IMR-90 (cell line): Measurements from ENCODE around the gene OTOA. TPM values are rescaled to one million over a fixed set of nuclear protein-coding genes. Genes with fewer than 3 reads are reported as not detected.

Experiments used
- ATAC-seq: fragments of 200-7000 bp; cut with Tn5 transposase; 2 replicates; pipeline ENCODE4 v1.9.1; 2020; ENCODE audit warnings: low read depth, mild to moderate bottlenecking, moderate library complexity
- BruUV-seq: library from RNA; stranded (reverse); fragments of 400-500 nt; replicated peaks from 2 replicates; lab custom pipeline; 2021; lab: Mats Ljungman, UMichigan
- CTCF ChIA-PET: fragments of 300-600 bp; formaldehyde crosslinking; extraction: SDS; loops from one replicate; lab custom pipeline; 2021; ENCODE audit warnings: antibody characterized with exemption; lab: Yijun Ruan, JAX
- POLR2A ChIA-PET: fragments of 300-600 bp; sonication (Branson Sonifier 250); formaldehyde crosslinking; loops from one replicate; lab custom pipeline; 2022; ENCODE audit warnings: antibody characterized with exemption; ENCODE audit not compliant: unreplicated experiment; lab: Charles Lee
- DNase-seq: peaks from one replicate; pipeline ENCODE4 v3.0.0; 2013
- H2AFZ ChIP-seq: replicated peaks from 2 replicates; pipeline ENCODE3; 2013; ENCODE audit warnings: low read length, mild to moderate bottlenecking; ENCODE audit not compliant: poor library complexity
- H2AK5ac ChIP-seq: 2 replicates; pipeline ENCODE4 v1.6.1; 2013; ENCODE audit warnings: low read depth, low read length, inconsistent platforms
- H2AK9ac ChIP-seq: replicated peaks from 2 replicates; pipeline ENCODE3; 2013; ENCODE audit warnings: mild to moderate bottlenecking, low read depth, low read length, moderate library complexity; ENCODE audit not compliant: poor library complexity
- H2BK120ac ChIP-seq: 2 replicates; pipeline ENCODE4 v1.6.1; 2013; ENCODE audit warnings: low read depth, low read length, inconsistent platforms
- H2BK15ac ChIP-seq: 3 replicates; pipeline ENCODE4 v1.6.1; 2013; ENCODE audit warnings: low read depth, low read length, inconsistent platforms
- H2BK20ac ChIP-seq: 2 replicates; pipeline ENCODE4 v1.6.1; 2013; ENCODE audit warnings: low read depth, mild to moderate bottlenecking, inconsistent platforms, low read length, moderate library complexity
- H2BK5ac ChIP-seq: 2 replicates; pipeline ENCODE4 v1.6.1; 2013; ENCODE audit warnings: mild to moderate bottlenecking, low read depth, low read length, inconsistent platforms; ENCODE audit not compliant: poor library complexity, severe bottlenecking
- H3K14ac ChIP-seq: replicated peaks from 2 replicates; pipeline ENCODE4 v1.6.1; 2013; ENCODE audit warnings: low read depth, low read length, inconsistent platforms
- H3K18ac ChIP-seq: 2 replicates; pipeline ENCODE4 v1.6.1; 2013; ENCODE audit warnings: low read depth, low read length, control low read depth
- H3K23ac ChIP-seq: 2 replicates; pipeline ENCODE4 v1.6.1; 2013; ENCODE audit warnings: low read depth, low read length, inconsistent platforms
- H3K27ac ChIP-seq: 2 replicates; pipeline ENCODE4 v1.5.1; 2013; ENCODE audit warnings: mild to moderate bottlenecking, control low read depth, low read length; ENCODE audit not compliant: insufficient read depth
- H3K27me3 ChIP-seq: 2 replicates; pipeline ENCODE4 v1.6.1; 2013; ENCODE audit warnings: low read length; ENCODE audit not compliant: control insufficient read depth, insufficient read depth
- H3K36me3 ChIP-seq: 2 replicates; pipeline ENCODE4 v1.6.1; 2013; ENCODE audit warnings: low read length, mixed read lengths; ENCODE audit not compliant: control insufficient read depth, insufficient read depth
- H3K4ac ChIP-seq: 2 replicates; pipeline ENCODE4 v1.6.1; 2013; ENCODE audit warnings: low read depth, low read length, inconsistent platforms
- H3K4me1 ChIP-seq: 2 replicates; pipeline ENCODE4 v1.6.1; 2013; ENCODE audit warnings: low read length, mixed read lengths; ENCODE audit not compliant: control insufficient read depth, insufficient read depth
- H3K4me2 ChIP-seq: 2 replicates; pipeline ENCODE4 v1.6.1; 2013; ENCODE audit warnings: low read depth, mild to moderate bottlenecking, control low read depth, low read length, moderate library complexity
- H3K4me3 ChIP-seq: 2 replicates; pipeline ENCODE4 v1.5.1; 2013; ENCODE audit warnings: low read depth, mild to moderate bottlenecking, control low read depth, low read length, moderate library complexity; ENCODE audit not compliant: insufficient read depth
- H3K56ac ChIP-seq: 2 replicates; pipeline ENCODE4 v1.6.1; 2013; ENCODE audit warnings: low read length, inconsistent platforms; ENCODE audit not compliant: insufficient read depth; ENCODE audit errors: extremely low read depth
- H3K79me1 ChIP-seq, 2 experiments: 2 replicates each; pipeline ENCODE4 v1.6.1; 2013; ENCODE audit warnings: low read length in 2 of 2, inconsistent platforms in 1 of 2, low read depth in 1 of 2
- H3K9ac ChIP-seq: 2 replicates; pipeline ENCODE4 v1.6.1; 2013; ENCODE audit warnings: low read depth, low read length, control low read depth
- H3K9me1 ChIP-seq: 2 replicates; pipeline ENCODE4 v1.6.1; 2013; ENCODE audit warnings: low read length, inconsistent platforms; ENCODE audit not compliant: insufficient read depth
- H3K9me3 ChIP-seq: 2 replicates; pipeline ENCODE4 v1.6.1; 2013; ENCODE audit warnings: low read length; ENCODE audit not compliant: control insufficient read depth, insufficient read depth
- H4K20me1 ChIP-seq: 2 replicates; pipeline ENCODE4 v1.6.1; 2013; ENCODE audit warnings: low read length, inconsistent platforms; ENCODE audit not compliant: insufficient read depth
- H4K5ac ChIP-seq: 2 replicates; pipeline ENCODE4 v1.6.1; 2013; ENCODE audit warnings: mild to moderate bottlenecking, low read depth, low read length, control low read depth
- H4K8ac ChIP-seq, 2 experiments: 2 replicates each; pipeline ENCODE4 v1.6.1; 2013; ENCODE audit warnings: low read depth in 2 of 2, low read length in 2 of 2, control low read depth in 1 of 2, inconsistent platforms in 1 of 2
- H4K91ac ChIP-seq: 2 replicates; pipeline ENCODE4 v1.6.1; 2013; ENCODE audit warnings: low read depth, low read length, inconsistent platforms; ENCODE audit not compliant: insufficient read depth
- CEBPB ChIP-seq: IDR thresholded peaks from 2 replicates; pipeline ENCODE4 v1.6.1; 2012; ENCODE audit warnings: low read depth, low read length, improper control_type of control experiment
- MAFK ChIP-seq: IDR thresholded peaks from 2 replicates; pipeline ENCODE4 v1.6.1; 2012; ENCODE audit warnings: low read depth, low read length, improper control_type of control experiment
- RCOR1 ChIP-seq: IDR thresholded peaks from 2 replicates; pipeline ENCODE4 v1.6.1; 2012; ENCODE audit warnings: mild to moderate bottlenecking, low read length, improper control_type of control experiment; ENCODE audit not compliant: insufficient replicate concordance
- RFX5 ChIP-seq: IDR thresholded peaks from 2 replicates; pipeline ENCODE4 v1.8.0; 2012; ENCODE audit warnings: low read depth, mild to moderate bottlenecking, low read length, moderate library complexity
- WGBS, 2 experiments: methylation state at CpG; one replicate each; pipeline versions ENCODE4 v1.1.5 to v1.1.7; 2013; ENCODE audit warnings: missing lambda C conversion rate in 2 of 2; ENCODE audit not compliant: insufficient read length in 1 of 2; ENCODE audit errors: extremely low coverage in 2 of 2; 5-methylcytosine and 5-hydroxymethylcytosine counted together
- dilution Hi-C: fragments of 300-500 bp; cut with HindIII; formaldehyde crosslinking; loops from one replicate; pipeline ENCODE4 v1.14.3; 2018; ENCODE audit warnings: low sequenced_read_pairs; ENCODE audit not compliant: unreplicated experiment
- in situ Hi-C: fragments of 300-500 bp; cut with MboI; formaldehyde crosslinking; loops from 3 replicates; pipeline ENCODE4 v1.14.3; 2019; ENCODE audit warnings: low sequenced_read_pairs, inconsistent platforms, mixed read lengths
- intact Hi-C: fragments of 100-400 bp; cut with micrococcal nuclease; formaldehyde crosslinking; loops from 2 replicates; pipeline ENCODE4 v1.10.0; 2022
- polyA plus RNA-seq, 3 experiments: library from polyadenylated mRNA; depleted of rRNA; stranded (reverse); fragments of >200 nt; gene quantifications; 2 replicates each; pipeline ENCODE4 v1.2.3, GENCODE V29; 2012; ENCODE audit warnings: low replicate concordance in 1 of 3
- total RNA-seq: library from RNA; depleted of rRNA; stranded (reverse); fragments of >200 nt; gene quantifications from 2 replicates; pipeline ENCODE4 v1.2.3, GENCODE V29; 2012

Gene OTOA
- total and polyA plus RNA-seq, 2 of the 4 experiments (the other 2 are of a cell fraction): 0.02 TPM; not detected in 1

DNA sequence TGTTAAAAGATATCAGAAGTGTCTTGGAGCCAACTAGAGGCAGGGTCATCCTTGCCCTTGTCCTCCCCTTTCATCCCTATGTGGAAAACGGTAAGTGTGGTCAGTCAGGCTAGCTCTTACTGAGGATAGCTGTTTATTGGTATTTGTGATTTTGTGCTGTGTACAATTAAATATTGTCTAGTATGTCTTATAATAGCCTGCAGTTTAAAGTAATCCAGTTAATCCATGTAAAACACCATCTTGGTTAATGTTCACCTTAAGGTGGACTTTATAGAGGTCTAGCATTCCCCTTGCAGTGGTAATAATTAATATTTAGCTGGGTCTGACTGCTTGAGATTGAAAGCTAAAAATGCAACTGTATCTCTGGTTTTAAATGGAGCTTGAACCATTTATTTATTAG is 38.7 kb upstream of the OTOA start:
- Histone ChIP-seq H4K20me1 (no peaks in the 10 kb centered on the region), H3K79me1 (peaks cover 23 to 54% of the 10 kb centered on the region in 2 experiments), H3K4ac (no peak overlapping the region), H4K91ac (no peak overlapping the region), H2AK5ac (no peak overlapping the region), H4K5ac (no peak overlapping the region), H2BK15ac (no peak overlapping the region), H3K9ac (no peak overlapping the region), H3K4me1 (peaks cover 4% of the 10 kb centered on the region; the same call in 1 of the 2 replicates), H4K8ac (no peak overlapping the region), H2BK20ac (no peak overlapping the region), H2BK120ac (no peak overlapping the region), H2AK9ac (no peak overlapping the region), H3K23ac (no peak overlapping the region), H2BK5ac (no peak overlapping the region), H3K4me2 (no peak overlapping the region), H3K27me3 (no peaks in the 10 kb centered on the region), H3K14ac (no peak overlapping the region), H3K56ac (no peak overlapping the region), H3K27ac (no peak overlapping the region), H3K18ac (no peak overlapping the region), H3K4me3 (no peak overlapping the region), H3K9me1 (no peaks in the 10 kb centered on the region), H3K9me3 (no peaks in the 10 kb centered on the region), H2AFZ (no peak overlapping the region), H3K36me3 (peaks cover 11% of the 10 kb centered on the region)
- POLR2A ChIA-PET: no interaction called here
- no peak for ATAC-seq
- TF ChIP-seq MAFK (no peak), RFX5 (no peak), CEBPB (no peak), RCOR1 (no peak)
- no TSS peak for BruUV-seq
- intact Hi-C loops: no loop called here
- in situ Hi-C loops: no loop called here
- CTCF ChIA-PET: interaction anchor here (0.7 kb wide), 1 partner anchor 24 kb away, joined by 3 read pairs; no protein-coding TSS in a partner anchor
- no peak for DNase-seq
- WGBS, 2 experiments: no CpG with 5 or more reads among the region's 1 CpG
- dilution Hi-C loops: no loop called here
